Hepatocyte (in vitro differentiated cells): ENCODE results near the gene NKD1.

Experiments used
- EZH2phosphoT487 ChIP-seq: fragments of 200-600 bp; sonication (generic); IDR thresholded peaks from one replicate; pipeline ENCODE4 v1.6.1; 2018; ENCODE audit warnings: antibody characterized with exemption, mild to moderate bottlenecking, low read depth, moderate library complexity; ENCODE audit not compliant: unreplicated experiment, severe bottlenecking
- TF ChIP-seq, protein P1 (sequence below): fragments of 200-600 bp; sonication (generic); IDR thresholded peaks from 2 replicates; pipeline ENCODE4 v1.5.1; 2016; ENCODE audit warnings: antibody characterized with exemption, mild to moderate bottlenecking; ENCODE audit not compliant: poor library complexity

DNA sequence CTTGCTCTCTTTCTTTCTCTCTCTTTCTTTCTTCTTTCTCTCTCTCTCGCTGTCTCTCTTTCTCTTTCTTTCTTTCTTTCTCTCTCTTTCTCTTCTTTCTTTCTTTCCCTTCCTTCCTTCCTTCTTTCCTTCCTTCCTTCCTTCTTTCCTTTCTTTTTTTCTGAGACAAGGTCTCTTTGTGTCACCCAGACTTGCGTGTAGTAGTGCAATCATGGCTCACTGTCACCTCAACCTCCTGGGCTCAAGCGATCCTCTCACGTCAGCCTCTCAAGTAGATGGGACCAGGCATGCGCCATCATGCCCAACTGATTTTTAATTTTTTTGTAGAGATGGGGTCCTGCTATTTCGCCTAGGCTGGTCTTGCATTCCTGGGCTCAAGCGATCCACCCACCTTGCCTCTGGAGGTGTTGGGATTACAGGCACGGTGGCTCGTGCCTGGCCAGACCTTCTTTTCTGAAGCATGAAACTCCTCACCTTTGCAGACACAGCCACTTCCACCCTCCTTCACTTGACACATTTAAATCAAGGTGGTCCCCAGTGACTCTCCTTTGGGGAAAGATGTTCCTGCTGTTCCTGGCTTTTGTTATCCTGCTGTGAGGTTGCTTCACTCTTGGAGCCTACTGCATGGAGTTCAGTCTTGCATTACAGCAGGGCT is 26.8 kb upstream of the NKD1 start:
- TF ChIP-seq, protein P1, sequence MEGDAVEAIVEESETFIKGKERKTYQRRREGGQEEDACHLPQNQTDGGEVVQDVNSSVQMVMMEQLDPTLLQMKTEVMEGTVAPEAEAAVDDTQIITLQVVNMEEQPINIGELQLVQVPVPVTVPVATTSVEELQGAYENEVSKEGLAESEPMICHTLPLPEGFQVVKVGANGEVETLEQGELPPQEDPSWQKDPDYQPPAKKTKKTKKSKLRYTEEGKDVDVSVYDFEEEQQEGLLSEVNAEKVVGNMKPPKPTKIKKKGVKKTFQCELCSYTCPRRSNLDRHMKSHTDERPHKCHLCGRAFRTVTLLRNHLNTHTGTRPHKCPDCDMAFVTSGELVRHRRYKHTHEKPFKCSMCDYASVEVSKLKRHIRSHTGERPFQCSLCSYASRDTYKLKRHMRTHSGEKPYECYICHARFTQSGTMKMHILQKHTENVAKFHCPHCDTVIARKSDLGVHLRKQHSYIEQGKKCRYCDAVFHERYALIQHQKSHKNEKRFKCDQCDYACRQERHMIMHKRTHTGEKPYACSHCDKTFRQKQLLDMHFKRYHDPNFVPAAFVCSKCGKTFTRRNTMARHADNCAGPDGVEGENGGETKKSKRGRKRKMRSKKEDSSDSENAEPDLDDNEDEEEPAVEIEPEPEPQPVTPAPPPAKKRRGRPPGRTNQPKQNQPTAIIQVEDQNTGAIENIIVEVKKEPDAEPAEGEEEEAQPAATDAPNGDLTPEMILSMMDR = no peak
- TF ChIP-seq EZH2phosphoT487 = no peak
